ENCODE results near the gene SETD2. TPM values are rescaled to one million over a fixed set of nuclear protein-coding genes. Genes with fewer than 3 reads are reported as not detected.
"Not testable (repeated sequence)": the region's sequence is repeated elsewhere in the genome, so short reads cannot be mapped to it uniquely, and the experiment has no call there.

Gene SETD2
- total RNA-seq, 1 experiment from 2014 or later = 47.7 TPM

GRCh38 chr3:47120138-47120537 lies 43.8 kb downstream of the SETD2 start:
- intact Hi-C loops (cut with micrococcal nuclease; ENCODE audit: unreplicated experiment) = no loop called here
- no peaks in the 10 kb centered on the region for H4K20me1 ChIP-seq (ENCODE audit: insufficient read depth)
- no peak for DNase-seq
- no peaks in the 10 kb centered on the region for H3K79me2 ChIP-seq (ENCODE audit: low read depth)
- H3K4me1 ChIP-seq (replicated peaks; ENCODE audit: insufficient read depth) = no peaks in the 10 kb centered on the region
- 0 out of 2 replicates have a peak, but pooled peaks cover 12% of the 10 kb centered on the region for H3K36me3 ChIP-seq (ENCODE audit: low read depth)
- CTCF ChIA-PET = no interaction called here
- no peak for TF ChIP-seq EZH2 (IDR thresholded peaks at IDR 0.05; ENCODE audit: low read depth)
- no peak for TF ChIP-seq CTCF (conservative IDR thresholded peaks at IDR 0.05)
- no peaks in the 10 kb centered on the region for H3F3A ChIP-seq (ENCODE audit: insufficient read depth, low read depth)
- BruUV-seq (replicated peaks) = no TSS peak
- POLR2A ChIA-PET (ENCODE audit: unreplicated experiment) = no interaction called here
- H3K4me2 ChIP-seq = no peak overlapping the region
- H3K9me2 ChIP-seq (ENCODE audit: insufficient read depth) = no peaks in the 10 kb centered on the region
- no peak overlapping the region for H3K4me3 ChIP-seq
- H3K27ac ChIP-seq = no peak overlapping the region
- H3K9me3 ChIP-seq (ENCODE audit: insufficient read depth, low read depth) = no peaks in the 10 kb centered on the region
- H3K27me3 ChIP-seq (ENCODE audit: insufficient read depth, low read depth) = no peaks in the 10 kb centered on the region
- H2AFZ ChIP-seq = no peak overlapping the region

- intact Hi-C loops (cut with micrococcal nuclease; ENCODE audit: unreplicated experiment); POLR2A ChIA-PET (ENCODE audit: unreplicated experiment); CTCF ChIA-PET: not testable (repeated sequence)
These were observed 44.5 kb downstream of the SETD2 start for GRCh38 chr3:47119387-47119786.

GRCh38 chr3:47117807-47118364 lies 46.0 kb downstream of the SETD2 start:
- DNase-seq = no peak
- no peak overlapping the region for H3K4me2 ChIP-seq
- ChIA-PET POLR2A (ENCODE audit: unreplicated experiment) (no interaction called here), CTCF (no interaction called here)
- TF ChIP-seq EZH2 (IDR thresholded peaks at IDR 0.05; ENCODE audit: low read depth) (no peak), CTCF (conservative IDR thresholded peaks at IDR 0.05) (no peak)
- no peak overlapping the region for H2AFZ ChIP-seq
- no TSS peak for BruUV-seq (replicated peaks)
- no peaks in the 10 kb centered on the region for H3F3A ChIP-seq (ENCODE audit: insufficient read depth, low read depth)
- no peaks in the 10 kb centered on the region for H4K20me1 ChIP-seq (ENCODE audit: insufficient read depth)
- peaks cover 6% of the 10 kb centered on the region; the same call in 1 of the 2 replicates for H3K36me3 ChIP-seq (ENCODE audit: low read depth)
- no peaks in the 10 kb centered on the region for H3K79me2 ChIP-seq (ENCODE audit: low read depth)
- no peak overlapping the region for H3K4me3 ChIP-seq
- no peaks in the 10 kb centered on the region for H3K27me3 ChIP-seq (ENCODE audit: insufficient read depth, low read depth)
- intact Hi-C loops (cut with micrococcal nuclease; ENCODE audit: unreplicated experiment) = no loop called here
- no peaks in the 10 kb centered on the region for H3K9me3 ChIP-seq (ENCODE audit: insufficient read depth, low read depth)
- H3K9me2 ChIP-seq (ENCODE audit: insufficient read depth) = no peaks in the 10 kb centered on the region
- no peaks in the 10 kb centered on the region for H3K4me1 ChIP-seq (replicated peaks; ENCODE audit: insufficient read depth)
- no peak overlapping the region for H3K27ac ChIP-seq

More at GRCh38 chr3:47119387-47119786, 44.5 kb downstream of the SETD2 start:
- H3K79me2 ChIP-seq (ENCODE audit: low read depth); H2AFZ ChIP-seq; H3K9me3 ChIP-seq (ENCODE audit: insufficient read depth, low read depth); H3K4me2 ChIP-seq; DNase-seq; BruUV-seq (replicated peaks); H3F3A ChIP-seq (ENCODE audit: insufficient read depth, low read depth); H3K36me3 ChIP-seq (ENCODE audit: low read depth); H3K9me2 ChIP-seq (ENCODE audit: insufficient read depth); H4K20me1 ChIP-seq (ENCODE audit: insufficient read depth); H3K27me3 ChIP-seq (ENCODE audit: insufficient read depth, low read depth); H3K4me3 ChIP-seq; H3K27ac ChIP-seq; H3K4me1 ChIP-seq (replicated peaks; ENCODE audit: insufficient read depth): not testable (repeated sequence)

- H4K20me1 ChIP-seq (ENCODE audit: insufficient read depth); H3K4me2 ChIP-seq; DNase-seq; H3K4me3 ChIP-seq; intact Hi-C loops (cut with micrococcal nuclease; ENCODE audit: unreplicated experiment); H2AFZ ChIP-seq; H3K27me3 ChIP-seq (ENCODE audit: insufficient read depth, low read depth); H3K27ac ChIP-seq; H3K9me2 ChIP-seq (ENCODE audit: insufficient read depth); H3F3A ChIP-seq (ENCODE audit: insufficient read depth, low read depth); H3K4me1 ChIP-seq (replicated peaks; ENCODE audit: insufficient read depth); H3K79me2 ChIP-seq (ENCODE audit: low read depth); CTCF ChIA-PET; BruUV-seq (replicated peaks); H3K9me3 ChIP-seq (ENCODE audit: insufficient read depth, low read depth); POLR2A ChIA-PET (ENCODE audit: unreplicated experiment): not testable (repeated sequence)
- H3K36me3 ChIP-seq (ENCODE audit: low read depth) = peaks cover 11% of the 10 kb centered on the region; the same call in 1 of the 2 replicates
These were observed 48.4 kb downstream of the SETD2 start for GRCh38 chr3:47115524-47115923.

Data from PC-9 (cell line).